Measurements from ENCODE around the gene TBC1D2B.

TBC1D2B gene

DNA sequence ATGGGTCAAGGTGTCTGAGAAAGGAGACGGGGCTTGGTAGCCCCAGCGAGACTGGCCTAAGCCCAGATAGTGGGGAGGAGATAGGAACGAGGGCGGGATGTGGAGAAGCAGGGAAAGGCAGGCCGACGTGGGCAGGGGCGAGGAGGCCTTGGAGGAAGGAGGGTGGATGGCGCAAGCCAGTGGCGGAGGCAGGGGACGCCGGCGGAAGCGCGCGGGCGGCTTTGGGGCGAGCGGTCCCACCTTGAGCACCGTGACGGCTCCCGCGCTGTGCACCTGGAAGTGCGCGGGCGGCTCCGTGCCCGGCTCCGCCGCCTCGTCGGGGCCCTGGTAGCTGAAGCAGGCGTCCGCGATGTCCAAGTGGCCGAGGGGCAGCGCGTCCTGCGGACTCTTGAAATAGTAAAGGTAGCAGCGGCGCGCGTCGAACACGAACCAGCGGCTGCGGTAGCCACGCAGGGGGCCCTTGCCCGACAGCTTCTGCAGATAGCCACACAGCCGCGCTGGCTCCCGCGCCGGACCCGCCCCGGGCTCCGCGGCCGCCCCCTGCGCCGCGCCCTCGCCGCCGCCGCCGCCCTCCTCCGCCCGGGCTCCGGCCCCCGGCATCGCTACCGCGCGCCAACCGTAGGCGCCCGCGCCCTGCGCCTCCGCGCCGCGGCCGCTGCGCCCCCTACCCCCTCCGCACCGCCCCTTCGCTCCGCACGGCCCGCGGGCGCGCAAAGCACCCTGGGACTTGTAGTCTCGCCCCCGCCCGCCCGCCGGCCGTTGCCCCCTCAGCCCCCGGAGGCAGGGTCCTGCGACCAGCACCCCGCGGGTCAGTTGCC, at the start of gene TBC1D2B:
TBC1D2B (minus strand) TSS at position 659 of the 818 bp plus-strand sequence; CDS start at position 600, 59 bp downstream.
- peak; percentile 86 for DNase-seq (ENCODE audit: low spot score)
- no peak for FAIRE-seq

DNA sequence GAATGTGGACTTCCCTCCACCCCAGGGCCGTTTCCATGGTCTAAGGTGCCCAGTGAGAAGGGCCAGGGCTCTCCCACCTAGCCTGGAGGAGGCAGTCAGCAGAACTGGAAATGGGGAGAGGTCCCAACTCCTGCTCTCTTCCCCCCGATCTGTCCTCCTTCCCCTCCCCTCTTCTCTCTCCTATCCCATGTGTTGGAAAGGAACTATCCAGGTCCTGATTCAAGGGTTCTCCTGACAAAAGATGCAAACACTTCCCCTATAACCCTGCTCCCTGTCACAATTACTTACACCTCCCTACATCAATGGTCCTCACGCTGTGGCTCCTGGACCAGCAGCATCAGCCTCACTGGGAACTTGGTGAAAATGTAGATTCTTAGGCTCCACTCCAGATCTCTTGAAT, 47.8 kb upstream of the TBC1D2B start:
- FAIRE-seq (no peak), DNase-seq (ENCODE audit: low spot score) (no peak)

- no peak for FAIRE-seq
These were observed 43.0 kb upstream of the TBC1D2B start for GRCh38 chr15:78120523-78120922.

DNA sequence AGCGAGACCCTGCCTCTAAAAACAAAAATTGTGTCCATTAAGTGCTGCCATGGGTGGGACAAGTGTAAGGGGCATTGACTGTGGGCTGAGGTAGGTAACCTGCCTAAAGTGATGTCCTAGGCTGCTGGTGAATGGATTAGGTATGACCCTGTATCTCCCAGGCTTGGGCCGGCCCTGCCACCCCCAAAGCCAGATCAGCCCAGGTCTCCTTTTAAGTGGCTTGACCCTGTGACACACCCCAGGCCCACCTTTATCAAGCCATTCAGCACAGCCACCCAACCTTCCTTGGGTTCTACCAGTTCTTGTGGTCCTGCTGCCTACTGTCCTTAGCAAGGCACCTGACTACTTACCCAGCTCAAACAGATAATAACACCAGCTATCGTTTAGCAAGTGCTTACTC, 35.0 kb upstream of the TBC1D2B start:
- no peak for FAIRE-seq
- DNase-seq (ENCODE audit: low spot score), result no peak

More at GRCh38 chr15:78120523-78120922, 43.0 kb upstream of the TBC1D2B start:
- no peak for DNase-seq (ENCODE audit: low spot score)

DNA sequence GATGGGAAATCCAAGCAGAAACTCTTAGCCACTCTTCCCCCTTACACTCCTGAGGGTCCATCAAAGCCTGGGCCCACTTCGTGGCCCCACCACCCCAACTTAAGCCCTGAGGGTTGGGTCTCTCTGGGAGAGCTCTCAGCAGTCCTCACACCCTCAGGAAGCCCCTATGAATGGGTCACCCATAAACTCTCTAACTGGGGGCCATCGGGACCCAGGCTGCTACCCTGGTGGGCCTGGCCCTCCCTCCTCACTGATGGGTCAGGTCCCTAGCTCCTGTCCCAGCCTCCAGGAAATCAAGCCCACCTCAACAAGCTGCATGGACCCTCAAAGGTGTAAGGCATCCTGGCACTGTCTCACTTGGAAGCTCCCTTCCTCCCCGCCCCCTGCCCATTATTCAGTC, 34.3 kb upstream of the TBC1D2B start:
- FAIRE-seq, result no peak
- DNase-seq (ENCODE audit: low spot score), result no peak

DNA sequence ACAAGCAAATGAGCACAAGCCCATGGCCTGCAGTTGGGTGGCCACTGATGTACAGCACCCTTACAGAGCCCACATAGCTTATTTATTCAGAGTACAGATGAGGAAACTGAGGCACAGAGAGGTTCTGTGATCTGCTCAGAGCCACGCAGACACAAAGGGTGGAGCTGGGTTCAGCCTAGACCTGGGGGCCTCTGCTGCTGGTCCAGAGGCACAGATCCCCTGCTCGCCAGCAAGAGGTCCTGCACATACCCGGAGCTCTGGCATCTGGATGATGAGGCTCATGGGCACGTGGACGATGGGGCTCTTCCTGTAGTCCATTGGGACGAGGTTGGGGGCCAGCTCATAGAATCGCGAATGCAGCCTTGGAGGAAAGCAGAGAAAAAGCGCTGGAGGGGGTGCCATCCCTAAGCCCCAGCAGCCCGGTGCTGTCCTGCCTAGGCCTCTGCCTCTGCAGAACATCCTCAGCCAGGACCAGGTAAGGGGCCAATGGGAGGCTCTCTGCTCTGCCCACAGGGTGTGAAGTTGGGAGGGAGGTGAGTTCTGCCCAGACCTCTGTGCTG, 33.5 kb upstream of the TBC1D2B start:
- DNase-seq (ENCODE audit: low spot score) (no peak), FAIRE-seq (no peak)

DNA sequence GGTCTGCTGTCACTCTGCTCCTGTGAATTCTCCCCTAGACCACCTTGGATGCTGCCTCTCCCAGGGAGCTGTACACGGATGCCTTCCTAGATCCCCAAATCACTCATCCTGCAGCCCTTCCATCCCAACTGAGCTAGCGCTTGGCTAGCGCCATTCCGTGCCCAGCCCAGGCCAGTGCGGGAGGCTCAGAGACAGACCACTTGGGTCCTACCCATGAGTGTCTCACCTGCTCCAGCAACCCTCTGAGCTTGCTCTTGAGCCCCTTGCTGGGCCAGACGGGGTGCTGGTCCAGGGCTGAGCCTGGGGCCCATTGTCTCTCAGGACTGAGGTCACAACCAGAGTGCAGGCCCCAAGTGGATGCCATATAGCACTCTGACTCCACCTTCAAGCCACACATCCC, 32.6 kb upstream of the TBC1D2B start:
- FAIRE-seq (no peak), DNase-seq (ENCODE audit: low spot score) (no peak)

GRCh38 chr15:78109156-78109555, 31.6 kb upstream of the TBC1D2B start:
- DNase-seq (ENCODE audit: low spot score), result no peak
- FAIRE-seq, result no peak

GRCh38 chr15:78108300-78109084, 31.0 kb upstream of the TBC1D2B start:
- DNase-seq (ENCODE audit: low spot score), result peak; percentile 85
- peak; percentile 78 for FAIRE-seq

DNA sequence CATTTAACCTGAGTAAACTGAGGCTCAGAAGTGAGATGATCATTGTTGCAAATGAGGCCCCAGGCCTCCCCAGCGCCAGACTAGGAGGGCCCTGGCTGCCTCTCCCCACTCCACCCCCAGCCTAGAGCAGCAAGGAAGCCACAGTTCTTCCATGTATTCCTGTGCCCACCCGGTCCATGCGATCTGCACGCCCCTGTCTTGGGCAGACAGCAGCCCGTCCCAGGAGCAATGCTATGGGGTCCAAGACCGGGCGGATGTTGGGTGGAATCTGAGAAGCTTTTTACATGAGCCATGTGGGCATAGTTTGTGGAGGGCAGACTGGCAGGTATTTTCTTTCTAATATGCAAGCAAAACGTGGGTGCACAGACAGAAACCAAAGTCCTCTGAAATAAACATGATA, 30.0 kb upstream of the TBC1D2B start:
- FAIRE-seq, result no peak
- no peak for DNase-seq (ENCODE audit: low spot score)

DNA sequence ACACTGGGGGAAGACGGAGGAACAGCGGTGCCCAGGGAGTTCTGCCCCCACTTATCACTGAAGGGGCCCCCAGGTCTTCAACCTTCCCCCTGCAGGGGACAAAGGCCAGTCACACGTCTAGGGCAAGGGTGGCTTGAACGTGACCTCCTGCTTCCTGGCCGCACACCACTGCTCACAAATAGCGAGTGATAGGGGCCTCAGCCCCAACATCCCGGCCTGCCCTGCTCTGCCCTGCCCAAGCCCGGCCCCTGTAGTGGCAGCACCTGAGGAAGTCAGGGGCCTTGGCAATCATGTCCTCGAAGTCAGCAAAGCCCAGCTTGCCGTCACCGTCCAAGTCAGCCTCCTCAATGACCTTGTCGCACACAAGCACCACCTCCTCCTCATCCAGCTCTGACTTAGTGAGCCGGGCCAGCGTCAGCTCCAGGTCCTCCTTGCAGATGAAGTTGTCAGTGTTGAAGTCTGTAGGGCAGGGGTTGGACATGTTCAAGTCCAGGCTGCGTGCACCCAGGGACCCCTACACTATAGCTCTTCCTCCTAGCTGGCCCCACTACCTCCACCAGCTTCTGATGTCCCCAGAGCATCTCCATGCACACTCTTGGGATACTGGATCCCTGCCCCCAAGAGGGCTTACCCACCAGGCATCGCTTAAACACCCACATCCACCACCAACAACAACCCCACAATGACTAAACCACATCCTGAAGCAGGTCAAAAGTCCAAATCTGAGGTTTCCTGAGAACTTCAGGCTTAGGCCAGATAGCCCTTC, 28.1 kb upstream of the TBC1D2B start:
- FAIRE-seq (no peak), DNase-seq (ENCODE audit: low spot score) (no peak)

DNA sequence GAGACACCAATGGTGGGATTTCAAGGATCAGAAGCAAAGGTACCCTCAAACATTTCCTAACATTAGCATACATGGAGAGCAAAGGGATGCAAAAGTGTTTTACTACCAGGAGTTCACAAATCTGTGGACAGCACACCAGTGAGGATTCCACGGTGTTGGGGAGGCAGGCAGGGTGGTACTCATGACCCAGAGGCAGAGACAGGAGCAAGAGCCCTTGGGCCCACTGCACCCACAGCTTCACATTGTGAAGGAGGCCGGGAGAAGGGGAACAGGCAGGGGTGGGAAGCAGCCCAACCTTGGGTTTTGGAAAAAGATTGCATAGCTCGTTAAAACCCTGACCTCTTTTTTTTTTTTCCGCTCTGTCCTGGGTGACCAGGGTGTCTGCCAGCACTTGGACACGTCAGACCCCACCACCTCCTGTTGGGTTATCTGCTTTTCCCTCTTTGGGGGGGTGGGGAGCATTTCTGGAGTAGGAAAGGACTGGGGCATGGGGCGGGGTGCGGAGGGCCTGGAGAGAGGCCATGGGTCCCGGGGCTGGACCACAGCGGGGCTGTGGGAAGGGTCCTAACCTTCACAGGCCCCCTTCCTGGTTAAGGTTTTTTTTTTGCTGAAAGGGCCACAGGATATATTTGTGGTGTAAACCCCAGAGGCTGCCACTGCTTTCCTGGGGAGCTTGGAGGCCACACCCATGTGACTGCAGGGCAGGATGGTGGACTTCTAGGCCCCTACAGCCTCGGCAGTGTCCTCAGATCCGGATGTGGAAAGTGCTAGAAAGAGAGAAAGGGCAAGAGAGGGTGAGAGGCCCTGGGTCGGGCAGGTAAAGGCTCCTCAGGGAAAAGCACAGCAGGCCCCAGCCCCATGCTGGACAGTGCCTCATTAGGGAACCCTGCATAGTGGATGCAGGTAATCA, 27.3 kb upstream of the TBC1D2B start:
- FAIRE-seq (no peak), DNase-seq (ENCODE audit: low spot score) (no peak)

DNA sequence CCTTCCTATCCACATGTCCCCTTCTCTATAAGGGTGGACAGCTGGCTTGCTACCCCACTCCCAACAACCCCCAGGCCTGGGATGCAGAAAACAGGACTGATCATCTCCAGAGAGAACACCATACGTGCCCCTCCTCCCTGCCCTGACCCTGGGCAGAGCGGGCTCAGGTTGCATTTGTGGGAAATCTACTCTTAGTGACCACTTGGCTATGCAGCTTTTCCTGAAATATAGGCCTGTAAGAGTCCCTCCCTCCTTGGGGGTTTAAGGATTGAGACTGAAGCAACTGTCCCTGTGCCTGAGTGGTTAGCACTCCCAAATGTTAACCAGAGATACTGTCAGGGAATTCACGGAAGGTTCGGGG, 26.6 kb upstream of the TBC1D2B start:
- DNase-seq (ENCODE audit: low spot score), result no peak
- no peak for FAIRE-seq

DNA sequence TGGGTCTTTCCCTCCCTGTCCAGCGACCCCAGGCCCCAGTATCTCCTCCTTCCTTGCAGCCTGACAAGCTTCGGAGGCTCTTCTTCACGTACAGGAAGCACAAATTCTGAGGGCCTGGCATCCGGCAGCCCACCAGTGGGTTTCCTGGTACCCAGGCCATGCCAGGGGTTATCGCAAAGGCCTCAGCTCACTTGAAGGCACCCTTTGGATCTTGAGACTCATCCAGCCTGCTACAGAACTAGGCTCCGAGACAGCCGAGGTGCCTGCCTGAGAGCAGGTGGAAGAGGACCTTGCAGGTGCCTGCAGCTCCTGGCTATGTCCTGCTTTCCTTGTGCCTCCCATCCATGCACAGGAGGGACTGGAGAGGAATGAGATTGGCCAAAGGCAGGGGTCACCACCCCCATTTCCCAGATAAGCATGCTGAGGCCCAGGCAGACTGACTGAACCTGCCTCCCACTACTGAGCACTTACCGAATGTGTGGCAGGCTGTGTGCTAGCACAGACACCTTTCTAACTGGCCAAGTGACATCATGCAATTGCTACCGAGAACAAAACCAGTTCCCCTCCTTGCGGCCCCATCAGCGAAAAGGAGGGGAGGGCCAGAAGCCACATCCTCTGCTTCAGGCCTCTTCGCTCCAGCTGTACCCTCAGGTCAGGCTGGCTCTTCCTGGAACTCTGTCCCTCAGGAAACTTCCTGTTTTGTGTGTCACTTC, 26.1 kb upstream of the TBC1D2B start:
- FAIRE-seq (no peak), DNase-seq (ENCODE audit: low spot score) (no peak)

DNA sequence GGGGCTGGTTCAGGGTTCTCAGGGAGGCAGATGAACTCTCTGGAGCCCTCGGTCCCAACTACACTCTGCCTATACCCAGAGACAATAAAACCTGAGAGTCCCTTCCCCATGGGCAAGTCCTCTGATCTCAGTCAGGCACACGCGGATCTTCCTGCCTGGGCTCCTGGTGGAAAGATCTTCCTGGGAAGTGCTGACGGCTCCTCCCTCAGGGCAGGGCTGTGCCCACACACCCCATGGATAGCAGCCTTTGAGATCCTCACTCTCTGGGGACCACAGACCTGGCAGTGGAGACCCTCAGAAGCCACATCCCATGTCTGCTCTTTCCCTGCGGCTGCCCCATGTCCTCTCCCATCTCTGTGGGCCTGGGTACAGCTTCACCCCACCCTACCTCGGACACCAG, 25.2 kb upstream of the TBC1D2B start:
- FAIRE-seq, result no peak
- no peak for DNase-seq (ENCODE audit: low spot score)

DNA sequence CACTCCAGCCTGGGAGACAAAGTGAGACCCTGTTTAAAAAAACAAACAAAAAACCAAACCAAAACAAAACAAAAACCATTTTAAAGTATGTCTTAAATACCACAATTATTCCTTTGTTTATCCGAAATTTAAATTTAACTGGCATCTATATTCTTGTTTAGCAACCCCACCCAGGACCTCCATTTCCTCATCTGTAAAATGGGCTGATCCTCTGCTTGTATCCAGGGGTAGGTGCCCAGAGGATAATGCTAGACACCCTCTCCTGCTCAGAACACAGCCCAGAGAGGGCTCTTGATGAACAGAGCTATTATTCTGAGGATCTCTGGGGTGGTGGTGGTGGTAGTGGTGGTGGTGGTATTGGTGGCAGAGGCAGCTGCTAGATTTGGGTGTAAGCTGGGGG, 24.7 kb upstream of the TBC1D2B start:
- no peak for FAIRE-seq
- DNase-seq (ENCODE audit: low spot score), result no peak

DNA sequence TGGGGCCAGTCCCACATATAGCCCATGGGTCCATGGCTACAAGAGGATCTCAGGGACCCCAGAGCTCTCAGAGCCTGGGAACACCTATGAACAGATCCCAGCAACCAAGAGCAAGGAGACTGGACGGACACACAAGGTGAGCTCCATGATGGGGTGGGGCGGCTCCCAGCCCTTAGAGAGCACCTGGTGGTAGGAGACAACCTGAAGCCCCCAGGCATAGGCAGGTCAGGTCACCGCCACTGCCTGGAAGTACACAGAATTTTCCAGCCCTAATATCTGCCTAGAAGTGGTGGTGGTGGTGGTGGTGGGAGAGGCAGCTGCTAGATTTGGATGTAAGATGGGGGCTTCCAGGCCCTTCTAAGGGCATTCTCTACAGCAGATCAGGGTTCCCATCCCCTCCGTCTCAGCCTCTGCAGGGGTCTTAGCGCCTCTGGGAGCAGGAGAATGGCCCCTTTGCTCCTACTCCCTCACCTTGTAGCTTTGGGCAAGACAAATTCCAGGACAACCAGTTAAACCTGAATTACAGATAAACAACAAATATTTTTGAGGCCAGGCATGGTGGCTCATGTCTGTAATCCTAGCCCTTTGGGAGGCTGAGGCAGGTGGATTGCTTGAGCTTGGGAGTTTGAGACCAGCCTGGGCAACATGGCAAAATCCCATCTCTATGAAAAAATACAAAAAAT, 24.1 kb upstream of the TBC1D2B start:
- no peak for DNase-seq (ENCODE audit: low spot score)
- no peak for FAIRE-seq

- DNase-seq (ENCODE audit: low spot score) (no peak), FAIRE-seq (no peak)
These were observed 23.4 kb upstream of the TBC1D2B start for GRCh38 chr15:78100886-78101285.

DNA sequence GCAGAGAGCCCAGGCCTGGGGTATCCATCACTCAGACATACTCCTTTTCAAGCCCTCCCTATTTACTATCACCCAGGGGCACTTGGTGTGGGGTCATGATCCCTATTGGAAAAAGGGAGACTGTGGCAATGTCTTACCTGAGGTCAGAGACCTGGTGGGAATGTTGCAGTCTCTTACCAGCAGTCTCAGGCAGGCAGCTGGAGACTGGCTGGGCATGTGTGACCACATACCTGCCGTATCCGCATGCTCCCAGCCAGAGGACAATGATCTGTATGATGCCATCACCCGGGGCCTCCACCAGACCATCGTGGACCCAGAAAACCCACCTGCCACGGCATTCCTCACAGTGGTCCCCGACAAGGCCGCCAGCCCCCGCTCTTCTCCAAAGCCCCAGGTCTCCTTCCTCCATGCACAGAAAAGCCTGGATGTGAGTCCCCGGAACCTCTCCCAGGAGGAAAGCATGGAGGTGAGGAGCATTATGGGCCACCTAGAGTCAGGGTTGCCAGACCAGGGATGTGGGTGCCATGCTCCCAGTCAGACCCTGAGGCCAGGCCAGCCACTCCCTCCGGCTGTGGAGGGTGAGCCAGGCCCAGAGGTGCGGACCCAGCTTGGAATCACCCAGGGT, 20.7 kb upstream of the TBC1D2B start:
- FAIRE-seq, result no peak
- DNase-seq (ENCODE audit: low spot score), result no peak
